ENCODE measurements around the gene ALDH3B1. TPM values are rescaled to one million over a fixed set of nuclear protein-coding genes. Genes with fewer than 3 reads are reported as not detected.

Gene ALDH3B1
- total RNA-seq, 1 donor from 2014 or later, result 4.9 TPM

GRCh38 chr11:67996051-67996450, 14.1 kb upstream of the ALDH3B1 start:
- DNase-seq, result no peak
- no peak for ATAC-seq
- intact Hi-C loops (cut with micrococcal nuclease), result no loop called here

DNA sequence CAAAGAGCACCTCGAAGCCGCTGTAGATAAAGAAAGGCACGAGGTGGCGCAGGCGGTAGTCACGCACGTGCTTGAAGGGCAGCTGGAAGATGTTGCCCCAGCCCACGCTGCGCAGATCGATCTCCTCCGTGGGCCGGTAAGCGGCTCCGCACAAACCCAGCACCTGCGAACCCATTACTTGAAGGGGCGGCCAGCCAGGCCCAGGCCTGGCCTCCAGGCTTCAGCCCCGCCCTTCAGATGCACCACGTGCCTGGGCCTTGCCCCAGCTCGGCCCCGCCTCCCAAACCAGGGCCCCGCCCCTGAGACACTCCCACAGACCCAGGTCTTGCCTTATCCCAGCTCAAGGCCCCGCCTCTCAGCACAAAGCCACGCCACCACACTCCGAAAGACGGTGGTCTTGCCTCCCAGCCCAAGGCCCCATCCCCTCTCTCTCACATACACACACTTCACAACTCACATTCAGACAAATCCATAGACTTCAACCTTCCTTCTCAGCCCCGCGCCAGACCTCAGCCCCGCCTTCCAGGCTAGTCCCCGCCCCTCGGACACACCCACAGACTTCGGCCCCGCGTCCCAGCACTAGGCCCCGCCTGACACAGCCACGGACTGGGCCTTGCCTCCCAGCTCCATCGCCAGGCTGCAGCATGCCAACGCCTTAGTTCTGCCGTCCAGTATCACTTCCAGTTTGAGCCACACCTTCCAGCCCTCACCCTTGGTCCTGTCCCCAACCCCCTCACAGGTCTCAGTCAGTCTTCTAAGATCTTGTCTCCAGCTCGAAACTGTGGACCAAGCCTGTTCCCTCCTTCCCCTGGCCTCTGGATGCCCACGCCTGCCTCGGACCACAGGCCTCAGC, 13.3 kb upstream of the ALDH3B1 start:
- intact Hi-C loops (cut with micrococcal nuclease), result no loop called here
- DNase-seq, result peak; percentile 77
- ATAC-seq, result peak; percentile 87

DNA sequence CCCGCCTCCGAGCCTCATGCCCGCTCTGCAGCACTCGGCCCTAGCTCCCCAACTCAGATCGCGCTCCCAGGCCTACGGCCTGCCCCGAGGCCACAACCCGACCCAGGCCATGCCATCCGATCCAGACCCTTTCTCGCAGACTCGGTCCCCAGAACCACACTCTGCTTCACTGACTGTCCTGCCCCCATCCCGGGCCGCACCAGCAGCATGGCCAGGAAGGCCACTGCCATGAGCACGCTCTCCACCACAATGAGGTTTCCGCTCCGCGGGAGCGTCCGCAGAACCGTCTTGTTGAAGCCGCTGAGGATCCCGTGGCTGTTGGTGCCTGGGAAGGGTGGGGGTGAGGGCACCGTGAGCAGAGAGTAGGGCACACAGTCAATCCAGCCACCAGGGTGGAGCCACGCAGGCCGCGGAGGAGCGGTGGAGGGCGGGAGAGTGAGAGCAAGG, 12.6 kb upstream of the ALDH3B1 start:
- ATAC-seq (peak; percentile 8), DNase-seq (no peak)
- intact Hi-C loops (cut with micrococcal nuclease), result no loop called here

- intact Hi-C loops (cut with micrococcal nuclease), result no loop called here
- DNase-seq, result no peak
- ATAC-seq, result no peak
These were observed 11.7 kb upstream of the ALDH3B1 start for GRCh38 chr11:67998150-67999045.

GRCh38 chr11:67999201-67999629, 10.9 kb upstream of the ALDH3B1 start:
- ATAC-seq, result no peak
- intact Hi-C loops (cut with micrococcal nuclease), result no loop called here
- DNase-seq, result no peak

- no peak for DNase-seq
- no peak for ATAC-seq
These were observed 10.4 kb upstream of the ALDH3B1 start for GRCh38 chr11:67999704-68000103.

DNA sequence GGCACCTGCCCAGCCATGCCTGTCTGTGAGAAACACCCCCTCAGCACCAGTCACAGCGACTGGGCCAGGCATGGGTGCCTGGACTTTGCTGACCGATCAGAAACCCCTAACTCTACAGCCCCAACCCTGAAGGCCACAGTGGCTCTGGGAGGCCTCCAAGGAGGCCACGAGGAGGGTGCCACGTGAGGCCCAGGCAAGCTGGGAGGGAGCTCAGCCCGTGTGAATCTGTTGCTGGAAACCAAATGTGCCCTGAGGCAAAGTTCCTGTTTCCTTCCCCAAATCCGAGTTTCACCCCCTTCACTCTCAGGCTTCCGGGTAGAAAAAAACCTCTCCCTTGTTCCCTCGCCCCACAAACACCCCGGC, 7.6 kb upstream of the ALDH3B1 start:
- ATAC-seq (peak; percentile 17), DNase-seq (no peak)
- intact Hi-C loops (cut with micrococcal nuclease), result no loop called here

More at GRCh38 chr11:67999704-68000103, 10.4 kb upstream of the ALDH3B1 start:
- intact Hi-C loops (cut with micrococcal nuclease), result no loop called here

DNA sequence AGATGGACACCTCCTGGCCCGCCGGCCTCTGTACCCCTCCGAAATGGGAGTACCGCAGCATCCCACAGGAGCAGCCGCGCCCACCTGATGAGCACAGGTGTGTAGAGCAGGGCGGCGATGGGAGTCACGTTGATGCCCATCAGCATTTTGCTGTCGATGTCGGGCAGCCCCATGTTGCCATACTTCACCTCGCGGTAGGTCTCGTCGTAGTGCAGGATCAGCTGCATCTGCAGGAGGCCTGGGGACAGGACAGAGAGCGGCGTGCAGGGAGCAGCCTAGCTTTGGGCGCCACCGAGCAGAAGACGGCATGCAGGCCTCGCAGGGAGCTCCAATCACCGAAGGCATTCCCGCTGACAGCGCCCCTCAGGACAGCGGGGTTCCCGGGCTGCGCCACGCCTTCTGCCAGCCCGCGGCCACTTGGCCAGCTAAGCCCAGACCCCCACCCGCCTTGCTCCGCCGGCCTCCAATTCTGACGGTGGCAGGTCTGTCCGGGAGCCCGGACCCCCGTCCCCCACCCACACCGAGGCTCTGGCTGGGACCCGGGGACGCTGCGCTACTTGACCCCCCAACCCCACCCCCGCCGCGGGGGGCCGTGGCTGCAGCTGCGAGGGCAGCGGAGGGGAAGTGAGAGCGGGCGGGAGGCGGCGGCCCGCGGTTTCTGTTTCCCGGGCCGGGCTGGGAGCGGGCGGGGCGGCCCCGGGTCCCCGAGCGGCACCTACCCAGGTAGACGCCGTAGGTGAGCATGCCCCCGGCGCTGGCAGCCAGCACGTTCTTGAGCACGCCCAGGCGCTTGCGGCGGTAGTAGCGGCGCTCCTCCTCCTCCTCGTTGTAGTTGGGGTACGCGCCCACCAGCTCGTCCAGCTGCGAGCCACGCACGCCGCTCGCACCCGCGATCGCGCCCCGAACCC, 6.9 kb upstream of the ALDH3B1 start:
- peak; percentile 68 for DNase-seq
- ATAC-seq, result peak; percentile 45
- intact Hi-C loops (cut with micrococcal nuclease), result no loop called here

DNA sequence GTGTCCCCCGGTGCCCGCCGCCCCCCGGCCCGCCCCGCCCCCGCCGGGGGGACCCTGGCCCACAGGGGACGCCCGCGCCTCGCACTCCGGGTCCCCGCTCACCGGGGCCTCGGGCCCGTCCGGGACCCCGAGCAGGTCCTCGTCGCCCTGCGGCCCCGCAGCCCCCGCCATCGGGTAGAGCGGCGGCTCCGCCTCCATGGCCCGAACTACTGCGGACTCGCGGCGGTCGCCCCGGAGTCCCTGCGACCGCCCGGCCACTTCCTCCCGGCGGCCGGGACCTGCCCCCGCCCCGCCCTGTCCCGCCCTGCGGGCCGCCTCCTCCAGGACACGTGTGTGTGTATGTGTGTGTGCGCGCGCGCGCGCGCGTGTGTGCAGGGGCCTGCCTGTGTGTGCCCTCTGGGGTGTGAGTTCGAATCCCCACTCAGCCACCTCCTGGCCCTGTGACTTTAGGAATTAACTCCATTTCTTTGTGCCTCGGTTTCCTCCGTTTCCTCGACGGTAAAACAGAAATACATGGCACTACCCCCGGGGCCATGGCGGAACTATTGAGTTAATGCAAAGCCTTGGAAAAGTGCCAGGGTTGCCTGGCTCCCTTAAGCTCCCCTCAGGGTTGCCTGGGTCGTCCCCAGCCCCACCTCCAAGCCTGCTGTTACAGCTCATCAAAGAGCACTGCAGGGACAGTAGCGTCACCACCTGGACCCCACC, 6.1 kb upstream of the ALDH3B1 start, which contains the start of gene UNC93B1:
UNC93B1 (minus strand) TSS at position 252 of the 705 bp plus-strand sequence; CDS start at position 198, 54 bp downstream.
- intact Hi-C loops (cut with micrococcal nuclease), result no loop called here
- ATAC-seq (peak; percentile 91), DNase-seq (peak; percentile 96)

DNA sequence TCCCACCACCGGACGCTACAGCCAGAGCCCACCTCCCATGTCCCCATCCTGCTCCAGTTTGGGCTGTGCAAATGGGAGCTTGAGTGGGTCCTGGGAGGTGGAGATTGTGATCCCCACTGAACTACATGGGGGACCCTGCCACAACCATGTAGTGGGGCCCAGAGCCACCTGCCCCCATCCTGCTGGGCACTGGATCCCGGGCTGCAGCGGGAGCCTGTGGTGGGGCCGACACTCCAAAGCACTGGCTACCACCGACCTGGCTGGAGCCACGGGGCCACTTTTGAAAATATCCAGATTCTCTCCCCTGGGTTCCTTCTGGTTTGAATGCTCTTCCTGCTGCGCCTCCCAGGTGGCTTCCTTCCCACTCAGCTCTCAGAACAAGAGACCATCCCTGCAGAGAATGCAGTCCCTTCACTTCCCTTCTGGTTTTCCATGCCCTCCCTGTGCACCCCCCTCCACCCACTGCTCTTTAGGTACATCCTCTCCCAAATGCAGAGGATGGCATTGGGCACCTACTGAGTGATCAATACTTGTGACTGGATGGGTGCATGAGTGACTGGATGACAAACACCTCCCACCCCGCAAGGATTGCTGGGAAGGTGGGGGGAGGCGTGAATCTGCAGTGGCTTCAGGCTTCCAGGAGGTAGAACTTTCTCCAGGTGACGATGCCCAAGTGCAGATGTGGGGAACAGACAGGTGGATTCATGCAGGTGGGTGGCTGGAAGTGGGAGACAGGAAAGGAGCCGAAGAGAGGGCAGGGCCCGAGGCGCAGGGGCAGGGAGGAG, 5.4 kb upstream of the ALDH3B1 start:
- intact Hi-C loops (cut with micrococcal nuclease), result no loop called here
- DNase-seq (no peak), ATAC-seq (no peak)

DNA sequence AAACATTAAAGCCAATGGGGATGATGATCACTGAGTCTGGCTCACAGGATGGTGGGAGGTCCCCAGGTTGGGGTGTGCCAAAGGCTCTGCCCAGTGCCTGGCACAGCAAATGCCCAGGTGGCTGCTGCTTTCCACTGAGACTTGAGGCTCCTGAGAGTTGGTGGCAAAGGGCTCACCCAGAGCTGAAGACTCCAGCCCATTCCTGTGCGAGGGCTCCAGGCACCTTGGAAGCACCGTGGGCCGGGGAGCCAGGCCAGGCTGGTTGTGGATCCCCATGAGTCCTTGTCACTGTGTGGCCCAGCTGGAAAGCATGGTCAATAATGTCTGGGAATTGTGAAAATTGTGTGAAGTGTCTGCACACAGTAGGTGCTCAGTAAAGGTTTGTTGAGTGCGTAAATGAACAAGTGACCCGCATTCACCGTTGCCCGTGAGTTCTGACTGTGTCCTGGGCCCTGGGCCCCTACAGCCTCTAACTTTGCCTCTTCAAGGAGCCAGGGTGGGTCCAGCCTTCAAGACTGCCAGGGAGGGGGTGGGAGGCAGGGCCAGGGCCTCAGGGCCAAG, 3.4 kb upstream of the ALDH3B1 start:
- ATAC-seq (no peak), DNase-seq (no peak)
- intact Hi-C loops (cut with micrococcal nuclease), result no loop called here

GRCh38 chr11:68007498-68008380, 2.4 kb upstream of the ALDH3B1 start:
- ATAC-seq (no peak), DNase-seq (no peak)
- intact Hi-C loops (cut with micrococcal nuclease), result no loop called here

GRCh38 chr11:68008381-68009337, 1.5 kb upstream of the ALDH3B1 start:
- intact Hi-C loops (cut with micrococcal nuclease), result no loop called here
- ATAC-seq (peak; percentile 4), DNase-seq (peak; percentile 58)

GRCh38 chr11:68009391-68010089, 587 bp upstream of the ALDH3B1 start:
- DNase-seq, result no peak
- ATAC-seq, result no peak
- intact Hi-C loops (cut with micrococcal nuclease), result no loop called here

Data from left ventricle myocardium superior (tissue), 1 donor.